Testis (tissue), 2 donors: ENCODE data around the gene CDH23.

Experiments used
- CTCF ChIP-seq, 3 experiments: fragments of 450-650 bp in 2 of 3; fragments of 200-600 bp in 1 of 3; sonication (generic) in 1 of 3; IDR thresholded peaks; one replicate each; pipeline ENCODE4 v1.5.1; 2016 to 2019; ENCODE audit warnings: antibody characterized with exemption in 3 of 3, mild to moderate bottlenecking in 2 of 3, moderate library complexity in 1 of 3
- POLR2A ChIP-seq: fragments of 450-650 bp; IDR thresholded peaks from one replicate; pipeline ENCODE4 v1.6.1; 2017; ENCODE audit warnings: antibody characterized with exemption, mild to moderate bottlenecking, moderate library complexity

GRCh38 chr10:71392791-71393781, 3.6 kb upstream of the CDH23 start:
- TF ChIP-seq CTCF (IDR thresholded peaks at IDR 0.05) = no peak
- TF ChIP-seq POLR2A = no peak
